ENCODE data around the gene PDIA6.
"Not testable (repeated sequence)": the region's sequence is repeated elsewhere in the genome, so short reads cannot be mapped to it uniquely, and the experiment has no call there.

PDIA6 gene

DNA sequence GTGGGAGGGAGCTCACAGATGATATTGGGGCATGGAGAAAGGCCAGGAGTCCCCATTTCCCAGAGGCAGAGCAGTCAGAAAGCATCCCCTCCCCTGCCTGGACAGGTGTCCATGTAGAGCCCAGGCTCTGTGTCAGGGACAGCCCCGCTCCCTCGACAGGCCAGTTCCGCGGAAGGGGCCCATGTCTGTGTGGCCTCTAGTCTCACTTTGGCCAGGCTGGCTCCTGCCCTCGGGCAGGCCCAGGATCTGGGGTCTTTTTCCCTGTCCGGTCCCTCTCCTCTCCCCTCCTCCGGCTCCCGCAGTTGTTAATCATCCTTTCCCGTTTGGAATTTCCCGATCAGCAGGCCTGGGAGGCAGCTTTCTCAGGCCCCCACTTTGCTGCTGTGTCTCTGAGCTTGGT lies 20.4 kb upstream of the PDIA6 start:
- DNase-seq (ENCODE audit: low read depth, low spot score), result no peak

DNA sequence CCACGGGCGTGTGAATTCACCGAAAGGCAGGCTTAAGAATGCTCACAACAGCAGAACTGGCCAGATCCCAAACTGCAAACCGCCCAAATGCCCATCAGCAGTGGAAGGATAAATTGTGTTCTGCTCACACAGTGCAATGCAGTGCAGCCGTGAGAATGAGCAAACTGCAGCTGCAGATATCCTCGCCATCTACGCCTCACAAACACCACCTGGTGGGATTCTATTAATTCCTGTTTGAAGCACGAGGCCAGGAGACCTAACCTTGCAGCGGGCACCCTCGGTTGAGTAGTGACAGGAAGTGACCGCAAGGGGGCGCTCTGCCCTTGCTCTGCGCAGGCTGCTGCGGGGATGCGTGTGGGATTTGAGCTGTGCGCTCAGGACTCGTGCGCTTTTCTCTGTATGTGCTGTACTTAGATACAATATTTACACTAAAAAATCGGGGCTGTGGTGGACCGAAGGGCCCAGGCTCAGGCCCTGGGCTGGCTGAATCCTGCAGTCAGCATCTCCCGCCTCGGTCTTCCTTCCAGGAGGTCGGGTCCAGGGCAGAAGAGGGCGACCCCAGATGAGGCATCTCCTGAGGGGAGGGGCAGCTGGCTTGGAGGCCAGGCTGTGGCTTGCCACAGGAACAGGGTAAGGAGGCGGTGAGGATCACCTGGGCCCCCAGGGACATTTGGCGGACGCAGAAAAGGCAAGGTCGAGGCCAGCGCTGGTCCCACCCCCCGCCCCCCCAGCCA lies 19.8 kb upstream of the PDIA6 start:
- peak; percentile 44 for DNase-seq (ENCODE audit: low read depth, low spot score)

DNA sequence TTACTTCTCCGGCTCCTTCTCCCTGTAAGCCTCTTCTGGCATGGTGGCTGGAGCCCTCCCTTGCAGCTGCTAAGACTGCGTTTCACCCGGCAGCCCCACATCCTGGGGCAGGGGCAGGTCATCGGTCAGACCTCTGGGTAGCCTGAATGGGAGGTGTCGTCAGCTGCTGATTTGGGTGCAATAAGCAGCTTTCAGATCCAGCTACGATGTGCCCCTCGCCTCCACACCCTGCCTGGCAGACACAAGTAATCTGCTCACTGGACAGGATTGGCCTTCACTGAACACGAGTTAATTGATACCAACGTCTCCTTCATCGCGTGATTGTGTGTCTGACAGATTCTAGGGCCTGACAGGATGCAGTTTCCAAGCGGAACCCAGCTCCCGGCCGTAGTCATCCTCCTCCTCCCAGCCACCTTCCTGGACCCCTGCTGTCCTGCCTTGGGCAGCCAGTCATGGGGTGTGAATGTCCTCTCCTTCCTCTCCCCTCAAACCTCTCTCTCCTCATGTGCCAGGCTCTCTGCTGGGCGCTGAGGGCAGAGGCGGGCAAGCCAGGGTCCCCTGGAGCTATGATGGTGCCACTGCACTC lies 18.9 kb upstream of the PDIA6 start:
- DNase-seq (ENCODE audit: low read depth, low spot score), result no peak

DNA sequence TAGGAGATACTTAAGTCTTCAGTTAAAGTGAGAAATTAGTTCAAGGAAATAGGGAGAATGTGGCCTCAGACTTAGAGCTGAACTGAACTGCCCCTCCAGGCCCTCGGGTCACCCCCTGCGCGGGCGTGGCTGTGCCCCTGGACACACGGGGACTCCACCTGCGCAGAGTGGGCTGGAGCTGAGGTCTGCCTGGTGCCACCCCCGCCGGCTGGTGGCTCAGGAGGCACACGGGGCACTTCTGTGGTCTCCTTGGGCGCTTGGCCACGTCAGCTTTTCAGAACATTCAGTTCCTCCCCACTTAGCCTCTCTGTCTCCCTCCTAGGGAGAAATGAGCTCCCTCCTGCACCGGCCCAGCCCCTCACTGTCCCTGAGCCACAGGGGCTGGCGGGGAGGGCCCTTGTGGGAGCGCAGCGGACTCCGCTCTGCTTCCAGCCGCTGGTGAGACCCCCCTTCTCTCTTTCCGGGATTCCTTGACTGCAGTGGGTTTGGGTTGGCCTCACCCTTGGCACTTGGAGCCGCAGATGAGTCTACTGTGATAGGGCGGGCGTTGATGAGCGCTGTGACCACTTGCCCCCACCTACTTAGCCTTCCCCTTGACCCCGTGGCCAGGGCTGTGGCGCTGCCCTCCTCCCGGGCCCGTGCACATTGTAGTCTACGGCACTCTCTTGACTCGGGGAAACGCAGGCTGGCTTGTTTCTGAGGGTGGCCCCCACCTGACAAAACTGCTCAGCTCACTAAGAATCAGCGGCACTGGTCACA lies 18.2 kb upstream of the PDIA6 start:
- no peak for DNase-seq (ENCODE audit: low read depth, low spot score)

DNA sequence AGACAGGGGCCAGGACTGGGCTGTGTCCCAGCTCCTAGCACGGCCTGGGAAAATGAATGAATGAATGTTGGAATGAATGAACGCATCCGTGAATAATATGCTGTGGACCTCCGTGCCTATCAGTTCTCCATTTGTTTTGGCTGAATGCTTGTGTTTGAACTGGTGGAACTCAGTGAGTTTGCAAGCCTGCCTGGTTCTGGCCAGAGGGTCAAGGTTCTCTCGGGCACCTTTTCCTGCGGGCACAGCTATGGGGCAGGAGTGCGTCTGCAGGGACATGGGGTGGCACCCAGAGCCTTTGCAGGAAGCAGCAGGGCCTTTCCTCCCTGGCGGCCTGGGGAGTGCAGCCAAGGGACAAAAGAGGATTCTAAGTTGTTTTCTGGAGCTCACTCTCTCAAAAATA lies 17.6 kb upstream of the PDIA6 start:
- no peak for DNase-seq (ENCODE audit: low read depth, low spot score)

DNA sequence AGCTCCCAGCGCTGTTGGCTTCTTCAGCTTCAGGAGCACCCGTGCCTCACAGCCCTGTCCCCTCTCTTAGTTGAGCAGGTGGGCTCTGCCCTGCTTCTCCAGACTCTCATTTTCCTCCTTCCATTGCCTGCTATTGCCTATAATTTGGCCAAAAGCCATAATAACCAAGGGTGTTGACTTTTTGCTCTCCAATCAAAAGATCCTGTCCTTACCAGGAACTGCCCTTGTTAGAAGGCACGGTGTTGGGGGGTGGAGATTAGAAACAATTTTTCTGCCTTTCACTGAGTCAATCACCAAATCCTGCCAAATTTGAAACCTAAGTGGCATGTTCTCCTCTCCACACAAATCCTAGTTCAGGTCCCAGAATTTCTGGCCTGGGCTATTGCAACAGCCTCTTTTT lies 16.7 kb upstream of the PDIA6 start:
- no peak for DNase-seq (ENCODE audit: low read depth, low spot score)

DNA sequence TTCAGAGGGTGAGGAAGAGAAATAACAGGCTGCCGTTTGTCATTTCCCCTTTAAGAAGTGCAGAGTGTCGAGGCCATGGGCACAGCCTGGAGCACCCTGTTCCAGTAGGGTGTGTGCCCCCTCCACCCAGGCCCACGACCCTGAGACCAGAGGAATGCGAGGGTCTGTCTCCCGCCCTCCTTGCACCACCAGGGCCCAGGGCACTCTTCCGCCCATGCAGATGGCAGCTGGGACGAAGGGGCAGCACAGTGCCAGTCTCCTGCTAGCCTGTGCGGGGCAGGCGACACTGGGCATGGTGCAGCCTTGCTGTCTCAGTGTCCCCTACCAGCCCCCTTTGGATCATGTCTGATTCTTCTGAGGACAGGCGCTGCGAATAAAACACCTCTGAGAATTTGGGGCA lies 15.8 kb upstream of the PDIA6 start:
- no peak for DNase-seq (ENCODE audit: low read depth, low spot score)

DNA sequence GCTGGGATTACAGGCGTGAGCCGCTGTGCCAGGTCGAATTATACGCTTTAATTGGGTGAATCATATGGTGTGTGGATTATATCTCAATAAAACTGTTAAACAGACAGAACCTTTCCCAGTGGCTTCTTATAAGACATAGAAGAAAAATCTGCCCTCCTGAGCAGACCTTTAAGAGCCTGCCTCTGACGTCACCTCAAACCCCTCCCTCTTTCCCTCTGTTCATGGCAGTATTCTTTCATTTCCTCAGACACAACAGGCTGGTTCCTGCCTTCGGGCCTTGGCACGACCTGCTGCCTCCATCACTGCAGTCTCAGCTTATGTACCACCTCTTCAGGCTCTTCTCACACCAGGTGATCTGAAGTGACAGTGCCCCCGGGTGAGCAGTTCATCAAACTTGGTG lies 14.0 kb upstream of the PDIA6 start:
- DNase-seq (ENCODE audit: low read depth, low spot score), result no peak

DNA sequence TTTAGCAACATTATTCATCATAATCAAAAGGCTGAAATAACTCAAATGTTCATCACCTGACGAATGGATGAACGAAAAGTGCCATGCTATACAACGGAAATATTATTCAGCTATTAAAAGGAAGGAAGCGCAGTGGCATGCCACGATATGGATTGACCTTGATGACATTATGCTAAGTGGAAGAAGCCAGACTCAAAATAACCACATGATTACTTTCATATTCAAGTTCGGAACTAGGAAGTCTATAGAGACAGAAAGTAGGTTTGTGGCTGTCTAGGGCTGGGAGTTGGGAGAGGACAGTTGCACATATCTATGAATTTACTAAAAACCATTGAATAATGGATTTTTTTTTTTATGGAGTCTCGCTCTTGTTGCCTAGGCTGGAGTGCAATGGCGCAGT lies 13.4 kb upstream of the PDIA6 start:
- DNase-seq (ENCODE audit: low read depth, low spot score), result no peak

DNA sequence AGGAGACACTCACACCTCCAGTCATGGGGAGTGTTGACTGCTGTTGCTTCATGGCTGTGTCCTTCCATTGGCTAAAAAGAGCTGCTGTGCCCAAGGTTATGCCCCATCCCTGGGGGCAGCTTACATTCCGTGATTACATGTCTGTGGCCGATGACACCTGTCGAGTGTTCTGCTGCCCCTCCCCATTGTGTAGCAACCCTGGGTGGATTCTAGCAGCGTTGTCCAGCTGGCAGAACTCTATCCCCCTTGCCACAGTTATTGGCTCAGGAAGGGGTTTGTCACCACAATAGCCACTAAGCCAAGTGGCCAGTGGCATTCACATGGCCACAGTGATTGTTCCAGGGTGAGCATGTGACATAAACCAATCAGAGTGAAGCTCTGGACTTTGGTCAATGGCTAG lies 11.6 kb upstream of the PDIA6 start:
- DNase-seq (ENCODE audit: low read depth, low spot score), result no peak

DNA sequence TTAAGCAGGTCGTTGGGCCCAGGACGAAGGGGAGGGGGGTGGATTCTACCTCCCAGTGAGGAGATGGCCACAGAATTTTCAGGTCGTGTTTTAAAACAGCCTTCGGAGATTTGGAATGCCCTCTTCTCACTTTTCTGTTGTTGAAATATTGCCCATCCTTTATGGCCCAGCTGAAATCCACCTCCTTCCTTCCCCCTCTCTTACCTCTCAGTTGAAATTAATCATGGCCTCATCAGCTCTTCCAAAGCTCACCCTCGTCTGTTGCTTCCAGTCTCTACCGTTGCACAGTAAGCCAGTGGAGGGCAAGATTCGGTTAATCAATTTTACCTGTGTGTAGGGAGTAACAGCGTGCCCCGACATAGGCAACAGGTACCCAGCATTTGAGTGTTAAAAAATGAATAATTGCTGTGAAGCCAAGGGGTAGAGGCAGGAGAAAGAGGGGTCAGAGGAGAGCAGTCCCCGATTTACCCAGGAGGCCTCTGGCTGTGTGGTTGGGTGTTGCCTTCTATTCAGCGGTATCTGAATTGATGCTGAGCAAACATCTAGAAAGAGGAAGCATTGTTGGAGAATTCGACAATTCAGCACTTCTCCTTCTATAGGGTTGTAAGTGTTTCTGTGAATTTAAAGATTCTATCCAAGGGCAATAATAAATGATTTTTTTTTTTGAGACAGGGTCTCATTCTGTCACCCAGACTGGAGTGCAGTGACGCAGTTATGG lies 8.6 kb upstream of the PDIA6 start:
- DNase-seq (ENCODE audit: low read depth, low spot score), result no peak

DNA sequence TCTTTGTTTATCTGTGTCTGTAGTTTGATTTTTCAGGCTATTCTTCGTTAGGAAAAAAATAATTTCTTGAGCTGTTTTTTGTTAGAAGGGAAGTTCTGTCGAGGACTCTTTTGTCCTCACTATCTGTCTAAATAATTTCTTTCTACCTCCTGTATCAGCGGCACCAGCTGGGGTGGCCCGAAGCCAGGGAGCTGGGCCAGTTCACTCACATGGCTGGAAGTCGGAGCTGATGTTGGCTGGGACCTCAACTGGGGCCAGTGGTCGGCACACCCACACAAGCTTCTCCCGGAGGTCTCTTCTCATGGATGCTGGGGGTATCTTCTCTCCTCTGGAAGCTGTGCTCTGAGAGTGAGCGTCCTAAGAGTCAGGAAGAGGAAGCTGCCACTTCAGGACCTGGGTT lies 8.0 kb upstream of the PDIA6 start:
- DNase-seq (ENCODE audit: low read depth, low spot score), result no peak

DNA sequence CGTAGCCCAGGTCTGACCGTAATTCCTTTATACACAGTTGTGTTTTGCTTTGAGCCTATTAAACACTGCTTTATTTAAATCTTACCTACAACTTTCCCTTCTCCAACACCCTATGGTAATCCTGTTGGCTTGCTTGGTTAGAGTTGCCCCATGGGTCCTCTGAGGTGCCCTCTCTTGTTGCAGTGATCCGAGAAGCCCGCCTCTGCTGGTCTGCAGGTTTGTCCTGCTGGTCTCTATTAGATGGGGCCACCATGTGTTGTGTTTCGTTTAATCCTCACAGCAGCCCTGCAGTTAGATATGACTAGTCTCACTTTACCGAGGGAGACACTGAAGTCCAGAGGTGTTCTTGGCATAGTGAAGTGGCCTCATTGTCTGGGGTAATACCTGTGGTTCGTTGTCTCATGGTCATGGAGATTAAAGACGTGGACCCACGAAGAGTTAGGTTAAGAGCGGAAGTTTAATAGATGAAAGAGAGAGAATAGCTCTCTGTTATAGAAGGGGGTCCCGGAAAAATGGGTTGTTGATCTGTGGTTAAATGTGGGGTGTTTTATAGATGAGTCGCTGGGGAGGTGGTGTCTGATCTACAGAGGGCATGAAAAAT lies 7.2 kb upstream of the PDIA6 start:
- DNase-seq (ENCODE audit: low read depth, low spot score), result no peak

DNA sequence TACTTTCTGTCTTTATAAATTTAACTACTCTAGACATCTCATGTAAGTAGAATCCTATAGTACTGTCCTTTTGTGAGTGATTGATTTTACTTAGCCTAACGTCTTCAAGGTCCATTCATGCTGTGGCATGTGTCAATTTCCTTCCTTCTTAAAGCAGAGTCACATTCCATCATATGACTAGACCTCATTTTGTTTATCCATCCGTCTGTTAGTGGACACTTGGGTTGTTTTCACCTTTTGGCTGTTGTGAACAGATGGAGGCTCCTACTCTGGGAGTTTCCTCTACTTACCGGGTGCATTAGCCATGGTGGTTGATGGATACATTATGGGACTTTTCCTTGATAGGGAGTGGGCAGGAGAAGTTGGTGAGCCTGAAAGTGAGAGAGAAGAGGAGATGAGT lies 6.4 kb upstream of the PDIA6 start:
- DNase-seq (ENCODE audit: low read depth, low spot score), result no peak

DNA sequence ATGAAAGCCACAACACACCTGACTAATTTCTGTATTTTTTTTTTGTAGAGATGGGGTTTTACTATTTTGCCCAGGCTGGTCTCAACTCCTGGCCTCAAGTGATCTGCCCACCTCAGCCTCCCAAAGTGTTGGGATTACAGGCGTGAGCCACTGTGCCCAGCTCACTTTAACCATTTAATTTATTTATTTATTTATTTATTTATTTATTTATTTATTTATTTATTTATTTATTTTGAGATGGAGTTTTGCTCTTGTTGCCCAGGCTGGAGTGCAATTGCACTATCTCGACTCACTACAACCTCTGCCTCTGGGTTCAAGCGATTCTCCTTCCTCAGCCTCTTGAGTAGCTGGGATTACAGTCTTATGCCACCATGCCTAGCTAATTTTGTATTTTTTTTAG lies 5.7 kb upstream of the PDIA6 start:
- DNase-seq (ENCODE audit: low read depth, low spot score), result not testable (repeated sequence)

DNA sequence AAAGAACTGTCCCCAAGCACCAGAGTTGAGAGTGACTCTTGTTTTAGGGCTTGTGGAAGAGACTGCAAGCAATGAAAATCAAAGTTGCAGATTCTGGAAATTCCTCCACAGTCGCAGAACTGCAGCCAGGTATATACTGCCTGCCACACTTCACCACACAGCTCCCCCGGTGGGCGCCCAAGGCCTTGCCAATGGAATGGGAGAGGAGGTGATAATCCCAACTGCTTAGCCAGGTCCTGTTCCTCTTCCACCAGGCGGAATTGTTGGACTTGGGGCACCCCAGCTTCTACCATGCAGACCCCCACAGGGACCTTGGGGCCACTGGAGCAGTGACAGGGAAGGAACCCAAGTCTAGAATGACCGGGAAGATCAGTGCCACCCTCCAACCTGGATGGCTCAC lies 4.8 kb upstream of the PDIA6 start:
- no peak for DNase-seq (ENCODE audit: low read depth, low spot score)

DNA sequence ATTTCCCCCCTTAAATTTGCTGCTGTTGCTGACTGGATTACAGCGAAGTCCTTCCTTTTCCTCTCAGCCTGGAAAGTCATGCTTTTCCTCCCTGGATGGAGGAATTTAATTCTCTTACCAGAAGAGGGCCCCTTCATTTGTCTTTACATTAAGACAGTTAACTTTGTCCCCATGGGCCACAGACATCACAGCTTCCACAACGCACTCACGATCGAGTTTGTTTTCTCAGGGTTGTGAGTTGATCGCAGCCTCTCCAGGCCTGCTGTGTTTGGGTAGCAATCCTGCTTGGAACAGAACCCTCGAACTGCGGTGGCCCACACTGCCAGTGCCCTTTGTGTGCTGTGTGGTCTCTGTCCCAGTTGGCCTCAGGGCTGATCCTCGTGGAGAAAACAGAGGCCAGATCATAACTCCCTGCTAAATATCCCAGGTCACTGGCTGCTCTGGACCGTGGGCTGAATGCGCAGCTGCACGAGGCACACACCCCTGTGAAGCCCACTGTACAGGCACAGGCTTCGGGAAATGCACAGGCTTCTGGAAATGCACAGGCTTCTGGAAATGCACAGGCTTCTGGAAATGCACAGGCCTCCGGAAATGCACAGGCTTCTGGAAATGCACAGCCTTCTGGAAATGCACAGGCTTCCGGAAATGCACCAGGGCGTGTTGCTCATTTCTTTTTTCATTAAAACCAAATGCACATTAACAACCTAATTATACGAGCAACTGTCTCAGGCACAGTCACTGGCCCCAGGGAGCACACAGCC lies 2.2 kb upstream of the PDIA6 start:
- no peak for DNase-seq (ENCODE audit: low read depth, low spot score)

DNA sequence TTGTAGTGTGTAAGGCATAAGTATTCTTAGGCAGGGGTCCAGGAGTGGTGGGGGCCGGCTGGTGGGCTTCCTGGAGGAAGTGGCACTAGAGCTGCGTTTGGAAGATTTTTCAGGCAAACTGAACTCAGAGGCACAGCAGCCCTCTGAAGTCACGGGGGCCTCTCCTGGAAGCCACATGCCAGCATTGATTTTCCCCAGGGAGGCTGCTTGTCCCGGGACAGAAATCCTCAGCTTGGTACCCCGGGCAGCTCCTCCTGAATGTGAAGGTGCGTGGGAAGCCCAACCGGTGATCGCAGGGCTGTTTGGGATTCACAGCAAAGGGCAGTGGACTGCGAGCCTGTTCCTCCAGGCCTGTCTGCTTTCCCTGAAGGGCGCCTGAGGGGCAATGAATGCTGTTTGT lies 1.6 kb upstream of the PDIA6 start:
- no peak for DNase-seq (ENCODE audit: low read depth, low spot score)

DNA sequence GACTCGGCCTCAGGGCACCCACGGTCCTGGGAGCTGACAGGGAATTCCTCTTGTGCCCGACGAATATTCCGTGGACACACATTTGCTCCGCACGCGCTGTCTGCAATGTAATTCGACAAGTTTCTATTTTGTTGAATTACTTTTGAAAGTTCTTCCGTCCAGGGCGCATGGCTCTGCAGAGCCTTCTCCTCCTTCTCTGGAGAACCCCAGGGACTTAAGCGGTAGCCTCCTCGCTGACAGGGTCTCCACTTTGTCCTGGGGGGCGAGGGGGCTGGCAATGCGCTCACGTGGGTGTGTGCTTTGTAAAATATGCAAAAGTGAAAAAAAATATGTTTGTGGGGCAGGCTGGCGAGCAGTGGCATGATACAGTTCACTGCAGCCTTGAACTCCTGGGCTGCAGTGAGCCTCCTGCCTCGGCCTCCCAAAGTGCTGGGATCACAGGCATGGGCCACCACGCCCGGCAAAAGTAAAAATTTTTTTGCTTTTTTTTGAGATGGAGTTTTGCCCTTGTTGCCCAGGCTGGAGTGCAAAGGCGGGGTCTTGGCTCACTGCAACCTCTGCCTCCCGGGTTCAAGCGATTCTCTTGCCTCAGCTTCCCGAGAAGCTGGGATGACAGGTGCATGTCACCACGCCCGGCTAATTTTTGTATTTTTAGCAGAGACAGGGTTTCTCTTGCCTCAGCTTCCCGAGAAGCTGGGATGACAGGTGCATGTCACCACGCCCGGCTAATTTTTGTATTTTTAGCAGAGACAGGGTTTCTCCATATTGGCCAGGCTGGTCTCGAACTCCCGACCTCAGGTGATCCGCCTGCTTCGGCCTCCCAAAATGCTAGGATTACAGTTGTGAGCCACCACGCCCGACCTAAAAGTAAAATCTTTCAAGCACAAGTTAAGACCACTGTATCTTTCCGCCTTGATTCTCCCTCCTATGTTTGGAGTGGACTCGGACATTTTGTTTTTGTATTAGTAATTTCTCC lies 866 bp upstream of the PDIA6 start:
- not testable (repeated sequence) for DNase-seq (ENCODE audit: low read depth, low spot score)

DNA sequence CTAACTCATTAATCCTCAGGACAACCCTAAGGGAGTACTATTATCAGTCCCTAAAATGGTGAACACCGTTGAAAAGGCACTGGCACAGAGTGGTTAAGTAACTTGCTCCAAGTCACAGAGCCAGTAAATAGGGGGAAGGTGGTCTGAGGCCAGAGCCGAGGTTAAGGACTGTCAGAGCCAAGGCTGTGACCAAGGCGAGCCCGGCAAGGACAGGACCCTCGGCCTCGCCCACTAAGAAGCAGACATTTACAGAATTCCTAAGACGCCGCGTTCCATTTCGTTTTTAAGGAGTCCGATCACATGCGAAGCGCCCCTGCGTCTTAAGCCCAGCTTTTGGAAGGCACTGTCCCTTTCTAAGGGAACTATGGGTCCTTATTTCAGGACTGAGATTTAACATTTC lies 1.1 kb downstream of the PDIA6 start:
- DNase-seq (ENCODE audit: low read depth, low spot score), result no peak
